Right ventricle myocardium inferior (tissue), 1 donor: ENCODE measurements around the gene ROBO2. TPM values are rescaled to one million over a fixed set of nuclear protein-coding genes. Genes with fewer than 3 reads are reported as not detected.

ENCODE experiments used
- ATAC-seq: fragments of 200-7000 bp; cut with Tn5 transposase; one replicate; pipeline ENCODE4 v1.9.1; 2020; ENCODE audit warnings: mild to moderate bottlenecking, moderate library complexity
- DNase-seq: peaks from one replicate; pipeline ENCODE4 v3.0.0; 2021; ENCODE audit errors: missing footprints
- intact Hi-C: fragments of 100-400 bp; cut with DNase I; formaldehyde crosslinking; loops from one replicate; pipeline ENCODE4 v1.11.0; 2022
- total RNA-seq: library from RNA; stranded (reverse); fragmentation: NEBNext Ultra II Directional; extraction: Animal tissue kit (Norgen Biotek cat#: 25700); gene quantifications from one replicate; pipeline ENCODE4 v1.2.1, GENCODE V29; 2021
- donor health status: DM: no; HTN: yes; CAD: no; lungs with severe emphysema.

The ROBO2 gene
- total RNA-seq, 1 donor from 2014 or later: 0.14 TPM

GRCh38 chr3:77160931-77161497 lies 121.1 kb downstream of the ROBO2 start:
- DNase-seq (no peak), ATAC-seq (no peak)
- intact Hi-C loops: no loop called here

- DNase-seq (no peak), ATAC-seq (no peak)
- intact Hi-C loops: no loop called here
Observed at GRCh38 chr3:77169823-77170222, 129.9 kb downstream of the ROBO2 start.

DNA sequence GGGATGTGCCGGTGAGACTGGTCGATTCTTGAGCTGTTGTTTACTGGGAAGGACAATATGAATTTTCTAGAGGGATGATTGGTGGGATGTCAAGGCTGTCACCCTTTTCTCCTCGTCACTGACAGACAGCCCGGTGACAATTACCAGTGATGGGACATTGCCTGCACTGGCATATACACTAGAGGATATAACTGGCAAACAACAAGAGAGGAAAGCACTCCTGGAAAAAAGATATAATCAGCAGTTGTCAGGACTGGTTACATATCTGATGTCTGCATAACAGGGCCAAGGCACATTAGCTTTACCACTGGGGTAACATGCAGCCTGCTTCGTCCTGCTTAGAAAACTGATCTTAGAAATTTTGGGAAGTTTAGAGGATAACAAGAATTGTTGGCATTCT lies 131.1 kb downstream of the ROBO2 start:
- intact Hi-C loops: no loop called here
- ATAC-seq (no peak), DNase-seq (no peak)

GRCh38 chr3:77179762-77180161 lies 139.9 kb downstream of the ROBO2 start:
- DNase-seq (no peak), ATAC-seq (no peak)
- intact Hi-C loops: no loop called here

- intact Hi-C loops: no loop called here
- ATAC-seq: no peak
- no peak for DNase-seq
Observed at GRCh38 chr3:77182341-77182740, 142.4 kb downstream of the ROBO2 start.

GRCh38 chr3:77186319-77186718 lies 146.4 kb downstream of the ROBO2 start:
- intact Hi-C loops: no loop called here
- ATAC-seq (no peak), DNase-seq (no peak)

- ATAC-seq (no peak), DNase-seq (no peak)
- intact Hi-C loops: no loop called here
Observed at GRCh38 chr3:77186728-77187127, 146.8 kb downstream of the ROBO2 start.

DNA sequence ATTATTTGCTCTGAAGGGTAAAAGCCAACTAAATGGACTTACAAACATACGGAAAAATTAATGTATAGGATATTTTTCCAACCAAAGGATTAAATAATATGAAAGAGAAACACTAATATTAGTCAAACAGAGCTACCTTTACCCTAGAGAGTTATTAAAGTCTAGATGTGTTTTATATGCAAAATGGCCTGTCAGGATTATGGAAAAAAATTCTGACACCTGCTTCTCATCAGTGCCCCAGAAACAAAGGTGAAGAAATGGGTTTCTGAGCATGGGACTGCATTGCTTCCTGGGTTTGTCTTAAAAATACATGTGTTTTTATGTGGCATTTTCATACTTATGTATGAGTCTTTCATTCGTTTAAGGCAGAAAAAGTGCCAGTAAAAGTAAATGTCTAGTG lies 148.3 kb downstream of the ROBO2 start:
- intact Hi-C loops: no loop called here
- DNase-seq (no peak), ATAC-seq (no peak)

- no peak for DNase-seq
- no peak for ATAC-seq
- intact Hi-C loops: no loop called here
Observed at GRCh38 chr3:77189258-77189657, 149.4 kb downstream of the ROBO2 start.

GRCh38 chr3:77189684-77190083 lies 149.8 kb downstream of the ROBO2 start:
- DNase-seq (no peak), ATAC-seq (no peak)
- intact Hi-C loops: no loop called here

DNA sequence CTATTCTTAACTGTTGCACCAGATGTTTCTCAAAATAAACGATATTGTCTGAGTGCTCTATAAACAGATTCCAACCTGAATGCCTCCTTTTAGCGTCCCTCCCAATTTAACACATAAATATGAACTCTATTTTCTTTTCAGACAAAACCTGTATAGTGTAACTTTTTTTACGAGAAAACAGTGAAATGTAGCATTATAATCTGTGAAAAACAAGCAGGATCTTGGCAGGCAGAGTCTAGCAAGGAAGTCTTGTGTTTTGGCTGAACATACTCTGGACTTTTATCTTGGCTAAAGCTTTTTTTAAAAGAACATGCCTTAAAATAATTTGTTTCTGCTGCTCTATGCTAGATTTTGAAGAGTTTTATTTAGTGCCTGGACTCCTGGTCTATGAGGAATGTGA lies 150.5 kb downstream of the ROBO2 start:
- ATAC-seq (no peak), DNase-seq (no peak)
- intact Hi-C loops: no loop called here

GRCh38 chr3:77191014-77191413 lies 151.1 kb downstream of the ROBO2 start:
- DNase-seq: no peak
- no peak for ATAC-seq
- intact Hi-C loops: no loop called here

GRCh38 chr3:77191640-77192039 lies 151.7 kb downstream of the ROBO2 start:
- intact Hi-C loops: no loop called here
- DNase-seq: no peak
- ATAC-seq: no peak

DNA sequence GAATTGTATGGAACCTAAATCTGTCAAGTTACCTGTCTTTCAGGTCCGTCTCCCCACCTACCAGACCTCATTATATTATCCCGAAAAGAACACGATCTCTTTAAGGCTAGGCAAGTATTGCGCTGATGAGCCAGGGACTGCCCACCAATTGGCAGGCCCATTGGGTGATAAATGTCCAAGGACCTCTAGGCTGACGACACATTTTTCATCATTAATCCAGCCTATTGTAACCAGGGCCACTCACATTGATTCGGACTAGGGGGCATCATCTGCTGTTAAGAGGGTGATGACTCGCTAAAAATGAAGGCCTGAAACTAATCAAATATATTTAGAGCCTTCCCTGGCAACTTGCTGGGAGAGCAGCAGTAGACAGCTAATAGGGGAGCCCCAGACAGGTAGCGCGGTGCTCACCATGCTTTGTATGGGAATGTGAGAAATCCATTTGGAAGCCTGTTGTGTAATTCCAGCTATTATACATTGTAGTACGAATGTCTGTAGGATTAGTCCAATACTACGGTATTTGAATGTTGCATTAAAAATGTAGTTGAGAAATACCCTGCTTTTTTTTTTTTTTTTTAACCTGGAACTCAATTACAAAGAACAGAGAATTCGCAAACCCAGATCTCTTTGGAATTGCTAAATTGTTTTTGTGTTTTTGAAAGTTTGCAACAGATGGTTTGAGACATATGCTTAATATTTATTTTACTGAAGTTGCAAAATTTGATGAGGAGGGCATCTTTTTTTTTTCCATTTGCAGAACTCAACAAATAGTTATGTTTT lies 156.1 kb downstream of the ROBO2 start:
- intact Hi-C loops: no loop called here
- DNase-seq: no peak
- ATAC-seq: no peak

GRCh38 chr3:77197408-77197807 lies 157.5 kb downstream of the ROBO2 start:
- DNase-seq: no peak
- no peak for ATAC-seq
- intact Hi-C loops: no loop called here

DNA sequence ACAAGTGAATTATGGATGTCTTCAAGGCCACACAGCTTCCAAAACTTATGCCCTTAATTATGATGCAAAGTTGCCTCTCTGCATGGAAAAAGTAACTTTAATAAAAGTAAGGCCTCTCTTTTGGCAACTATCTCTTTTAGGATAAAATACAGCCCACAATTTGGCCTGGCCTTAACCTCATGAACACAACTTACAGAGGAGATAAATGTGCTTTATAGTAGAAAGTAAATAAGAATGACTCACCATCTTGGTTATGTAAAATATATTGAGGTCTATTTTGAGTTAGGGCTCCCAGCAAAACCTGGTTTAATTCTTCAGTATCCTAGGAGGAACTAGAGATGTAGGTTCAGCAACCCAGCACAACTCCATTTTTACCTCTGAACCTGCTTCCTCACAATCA lies 164.0 kb downstream of the ROBO2 start:
- ATAC-seq (no peak), DNase-seq (no peak)
- intact Hi-C loops: no loop called here

DNA sequence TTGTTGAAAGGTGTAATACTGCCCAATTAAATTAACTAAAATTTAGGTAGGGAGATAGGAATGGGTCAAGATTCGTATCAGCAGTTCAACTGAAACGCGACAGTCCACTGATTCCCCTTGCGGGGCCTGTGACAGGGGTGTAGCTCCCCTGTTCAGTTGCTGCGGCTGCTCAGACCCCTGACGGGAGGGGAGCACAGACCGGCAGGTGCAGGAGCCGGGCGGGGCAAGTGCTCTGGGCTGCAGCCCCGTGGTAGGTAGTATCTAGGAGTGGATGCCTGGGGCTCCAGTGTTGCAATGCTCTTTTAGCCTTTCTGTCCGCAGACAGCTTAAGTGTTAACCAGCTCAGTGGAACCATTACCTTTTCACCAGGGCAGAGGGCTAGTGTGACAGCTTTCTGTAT lies 164.9 kb downstream of the ROBO2 start:
- intact Hi-C loops: no loop called here
- no peak for DNase-seq
- ATAC-seq: no peak

DNA sequence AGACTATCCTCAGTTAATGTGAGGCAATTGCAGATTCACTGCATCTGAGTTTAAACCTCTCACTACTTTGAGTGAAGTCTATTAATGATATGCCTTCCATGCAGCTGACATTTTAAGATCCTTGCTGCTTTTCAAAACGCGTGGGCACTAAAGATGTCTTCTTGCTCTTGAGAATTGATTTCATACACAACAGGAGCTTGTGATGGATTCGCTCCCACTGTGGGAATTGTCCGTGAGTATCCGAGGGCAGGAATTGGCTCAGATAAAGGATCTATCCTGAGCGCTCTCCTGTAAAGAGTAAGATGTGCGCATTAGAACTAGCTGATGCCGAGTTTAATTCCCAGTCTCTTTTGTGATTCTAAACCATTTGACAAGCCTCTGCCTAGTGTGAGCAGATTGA lies 167.9 kb downstream of the ROBO2 start:
- ATAC-seq (no peak), DNase-seq (no peak)
- intact Hi-C loops: no loop called here

DNA sequence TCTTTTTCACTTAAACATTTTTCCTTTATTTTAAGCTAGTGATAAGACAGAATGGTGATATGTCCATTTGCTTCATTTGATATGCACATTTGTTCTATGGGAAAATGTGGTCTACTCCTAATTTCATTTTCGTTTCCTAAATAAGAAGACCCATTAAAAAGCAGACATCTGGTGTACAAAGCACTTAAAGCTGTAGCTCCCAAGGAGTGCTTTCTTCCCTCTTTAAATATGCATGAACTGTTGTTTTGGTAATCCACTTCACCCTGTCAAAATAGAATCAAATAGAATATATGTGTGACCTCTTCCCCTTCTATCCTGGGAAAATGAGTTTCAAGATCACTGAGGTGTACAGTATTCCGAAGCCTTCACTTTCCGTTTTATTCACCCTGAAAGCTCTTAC lies 182.8 kb downstream of the ROBO2 start:
- DNase-seq: no peak
- intact Hi-C loops: no loop called here

GRCh38 chr3:77227567-77227966 lies 187.7 kb downstream of the ROBO2 start:
- intact Hi-C loops: no loop called here
- DNase-seq (no peak), ATAC-seq (no peak)

More for the DNA sequence above, 182.8 kb downstream of the ROBO2 start:
- no peak for ATAC-seq

DNA sequence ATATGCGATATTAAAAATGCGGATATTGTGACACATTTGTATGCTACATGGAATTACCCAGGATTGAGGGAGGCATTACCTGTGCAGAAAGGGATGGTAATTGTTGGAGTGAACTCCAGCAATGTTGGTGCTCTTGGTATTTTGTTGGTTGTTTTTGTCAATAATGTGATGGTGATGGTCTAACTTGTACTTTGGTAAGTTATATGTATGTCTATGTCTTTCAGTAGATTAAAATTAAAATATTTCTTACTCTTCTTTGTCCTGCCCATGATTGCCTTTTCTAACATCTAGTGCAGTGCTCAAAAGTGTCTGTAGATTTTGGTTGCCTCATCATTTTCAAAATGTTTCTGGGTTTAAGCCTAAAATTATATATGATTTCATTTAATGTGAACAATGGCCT lies 192.7 kb downstream of the ROBO2 start:
- ATAC-seq (no peak), DNase-seq (no peak)
- intact Hi-C loops: no loop called here
